Left ventricle myocardium inferior (tissue), 1 donor: ENCODE results near the gene PDE11A. TPM values are rescaled to one million over a fixed set of nuclear protein-coding genes. Genes with fewer than 3 reads are reported as not detected.
A peak's percentile ranks its signal among the peaks of the same experiment; 100 is the strongest.

ENCODE experiments used
- DNase-seq: peaks from one replicate; pipeline ENCODE4 v3.0.0-alpha.2; 2020
- H3K27ac ChIP-seq: fragments of 200-600 bp; replicated peaks from 2 replicates; pipeline ENCODE4 v1.8.0; 2021
- H3K27me3 ChIP-seq: fragments of 200-600 bp; 2 replicates; pipeline ENCODE4 v1.8.0; 2021; ENCODE audit warnings: low read depth
- H3K36me3 ChIP-seq: fragments of 200-600 bp; 2 replicates; pipeline ENCODE4 v1.8.0; 2021
- H3K4me1 ChIP-seq: fragments of 200-600 bp; 2 replicates; pipeline ENCODE4 v1.8.0; 2021
- H3K4me3 ChIP-seq: fragments of 200-600 bp; 2 replicates; pipeline ENCODE4 v1.8.0; 2021; ENCODE audit warnings: mild to moderate bottlenecking, moderate library complexity
- H3K9me3 ChIP-seq: fragments of 200-600 bp; replicated peaks from 2 replicates; pipeline ENCODE4 v1.8.0; 2021
- CTCF ChIP-seq: fragments of 200-600 bp; IDR thresholded peaks from 2 replicates; pipeline ENCODE4 v1.8.0; 2021; ENCODE audit warnings: antibody characterized with exemption, mild to moderate bottlenecking, borderline replicate concordance
- intact Hi-C: fragments of 100-400 bp; cut with micrococcal nuclease; formaldehyde crosslinking; loops from one replicate; pipeline ENCODE4 v1.11.0; 2022
- total RNA-seq: library from RNA; stranded (reverse); fragmentation: NEBNext Ultra II Directional; extraction: Animal tissue kit (Norgen Biotek cat#: 25700); gene quantifications from one replicate; pipeline ENCODE4 v1.2.1, GENCODE V29; 2021
- donor health status: DM: no; HTN: yes; CAD: no; lungs with severe emphysema.

The PDE11A gene
- total RNA-seq, 1 donor from 2014 or later: 2.5 TPM

- peak overlapping the region; percentile 66 for H3K4me3 ChIP-seq
- no peak for TF ChIP-seq CTCF
- H3K9me3 ChIP-seq: no peaks in the 10 kb centered on the region
- H3K4me1 ChIP-seq: peaks cover 14% of the 10 kb centered on the region
- H3K27me3 ChIP-seq: peaks cover 34% of the 10 kb centered on the region
- DNase-seq: no peak
- no peak overlapping the region for H3K27ac ChIP-seq
- intact Hi-C loops: no loop called here
- no peaks in the 10 kb centered on the region for H3K36me3 ChIP-seq
Observed at GRCh38 chr2:178072000-178072382, 586 bp downstream of the PDE11A start.

DNA sequence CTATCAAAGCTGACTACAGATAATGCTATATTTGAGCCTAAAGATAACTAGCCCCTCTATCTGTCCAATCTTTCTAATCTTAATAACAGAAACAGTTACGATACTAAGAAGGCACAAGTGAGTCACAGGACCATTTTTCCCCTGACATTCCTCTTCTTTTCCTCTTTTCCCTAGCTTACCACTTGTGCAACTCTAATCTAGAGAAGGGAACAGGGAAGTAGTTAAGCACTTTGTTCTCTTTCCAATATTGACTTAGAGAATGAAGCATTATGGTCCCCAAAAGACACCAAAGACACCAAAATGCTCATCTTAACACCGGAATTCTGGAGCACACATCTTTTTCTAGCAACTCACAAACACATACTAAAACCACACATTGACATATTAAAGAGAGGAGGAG, 1.8 kb downstream of the PDE11A start:
- Histone ChIP-seq H3K4me1 (peaks cover 14% of the 10 kb centered on the region), H3K27me3 (peaks cover 34% of the 10 kb centered on the region), H3K27ac (no peak overlapping the region), H3K36me3 (no peaks in the 10 kb centered on the region), H3K4me3 (no peak overlapping the region), H3K9me3 (no peaks in the 10 kb centered on the region)
- no peak for TF ChIP-seq CTCF
- DNase-seq: no peak
- intact Hi-C loops: no loop called here

DNA sequence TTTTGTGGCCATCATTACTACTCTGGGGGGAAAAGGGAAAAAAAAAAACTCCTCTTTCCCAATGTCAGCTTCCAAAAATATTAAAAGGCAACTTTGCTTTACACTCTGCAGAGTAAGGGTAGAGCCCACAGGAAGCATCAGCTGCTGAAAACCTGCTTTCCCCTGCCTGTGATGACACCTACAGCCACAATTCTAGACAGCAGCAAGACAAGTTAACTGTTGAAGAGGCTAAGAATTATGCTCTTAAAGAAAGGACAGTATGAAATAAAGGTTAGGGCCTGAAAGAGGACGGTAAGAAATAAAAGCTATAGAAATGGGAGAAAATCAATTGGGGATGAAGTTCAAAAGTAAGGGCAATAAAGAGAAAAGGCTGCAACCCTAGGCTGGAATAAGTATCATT, 3.0 kb downstream of the PDE11A start:
- Histone ChIP-seq H3K36me3 (no peaks in the 10 kb centered on the region), H3K27ac (no peak overlapping the region), H3K9me3 (no peaks in the 10 kb centered on the region), H3K4me3 (no peak overlapping the region), H3K4me1 (peaks cover 14% of the 10 kb centered on the region), H3K27me3 (peaks cover 26% of the 10 kb centered on the region)
- DNase-seq: no peak
- intact Hi-C loops: no loop called here
- TF ChIP-seq CTCF: peak; percentile 24

GRCh38 chr2:178068823-178069454, 3.6 kb downstream of the PDE11A start:
- Histone ChIP-seq H3K36me3 (no peaks in the 10 kb centered on the region), H3K27me3 (peaks cover 20% of the 10 kb centered on the region), H3K9me3 (no peaks in the 10 kb centered on the region), H3K4me1 (peaks cover 14% of the 10 kb centered on the region), H3K4me3 (no peak overlapping the region), H3K27ac (no peak overlapping the region)
- intact Hi-C loops: no loop called here
- no peak for DNase-seq
- no peak for TF ChIP-seq CTCF

- Histone ChIP-seq H3K9me3 (no peaks in the 10 kb centered on the region), H3K27me3 (peaks cover 8% of the 10 kb centered on the region), H3K27ac (no peak overlapping the region), H3K36me3 (no peaks in the 10 kb centered on the region), H3K4me1 (peaks cover 2% of the 10 kb centered on the region), H3K4me3 (no peak overlapping the region)
- no peak for DNase-seq
- intact Hi-C loops: no loop called here
- TF ChIP-seq CTCF: no peak
Observed at GRCh38 chr2:178066890-178067669, 5.5 kb downstream of the PDE11A start.
